Mononuclear cell (primary cell): Measurements from ENCODE around the gene CEP131. TPM values are rescaled to one million over a fixed set of nuclear protein-coding genes. Genes with fewer than 3 reads are reported as not detected.

Experiments
- H3K27me3 ChIP-seq: 2 replicates; pipeline ENCODE4 v1.6.0; 2011; ENCODE audit warnings: low read length, control low read depth; ENCODE audit not compliant: insufficient read depth
- H3K4me1 ChIP-seq: 2 replicates; pipeline ENCODE4 v1.5.1; 2011; ENCODE audit warnings: mild to moderate bottlenecking, low read length, control low read depth; ENCODE audit not compliant: insufficient read depth
- H3K4me3 ChIP-seq: 2 replicates; pipeline ENCODE4 v1.5.1; 2011; ENCODE audit warnings: mild to moderate bottlenecking, low read length, moderate library complexity
- H3K9me3 ChIP-seq: 2 replicates; pipeline ENCODE4 v1.5.1; 2011; ENCODE audit warnings: low read depth, mild to moderate bottlenecking, control low read depth, low read length
- total RNA-seq: library from RNA; depleted of rRNA; stranded (reverse); fragments of >200 nt; gene quantifications from one replicate; pipeline ENCODE4 v1.2.3, GENCODE V29; 2012

Gene CEP131
- total RNA-seq, 1 donor, result 4.8 TPM

GRCh38 chr17:81207610-81208581 is 14.9 kb downstream of the CEP131 start:
- no peaks in the 10 kb centered on the region for H3K4me1 ChIP-seq
- no peaks in the 10 kb centered on the region for H3K27me3 ChIP-seq
- H3K4me3 ChIP-seq, result no peak overlapping the region
- no peaks in the 10 kb centered on the region for H3K9me3 ChIP-seq

- no peaks in the 10 kb centered on the region for H3K4me1 ChIP-seq
- no peaks in the 10 kb centered on the region for H3K27me3 ChIP-seq
- no peaks in the 10 kb centered on the region for H3K9me3 ChIP-seq
- H3K4me3 ChIP-seq, result no peak overlapping the region
These were observed 16.1 kb downstream of the CEP131 start for GRCh38 chr17:81206657-81207056.

- Histone ChIP-seq H3K9me3 (no peaks in the 10 kb centered on the region), H3K27me3 (no peaks in the 10 kb centered on the region), H3K4me1 (no peaks in the 10 kb centered on the region), H3K4me3 (no peak overlapping the region)
These were observed 16.6 kb downstream of the CEP131 start for GRCh38 chr17:81206166-81206565.

- no peaks in the 10 kb centered on the region for H3K4me1 ChIP-seq
- H3K4me3 ChIP-seq, result no peak overlapping the region
- H3K27me3 ChIP-seq, result no peaks in the 10 kb centered on the region
- no peaks in the 10 kb centered on the region for H3K9me3 ChIP-seq
These were observed 18.2 kb downstream of the CEP131 start for GRCh38 chr17:81204578-81204977.

GRCh38 chr17:81203136-81203535 is 19.6 kb downstream of the CEP131 start:
- no peaks in the 10 kb centered on the region for H3K27me3 ChIP-seq
- H3K4me3 ChIP-seq, result no peak overlapping the region
- H3K4me1 ChIP-seq, result no peaks in the 10 kb centered on the region
- no peaks in the 10 kb centered on the region for H3K9me3 ChIP-seq

- Histone ChIP-seq H3K4me3 (no peak overlapping the region), H3K27me3 (no peaks in the 10 kb centered on the region), H3K9me3 (no peaks in the 10 kb centered on the region), H3K4me1 (no peaks in the 10 kb centered on the region)
These were observed 20.4 kb downstream of the CEP131 start for GRCh38 chr17:81202318-81202717.

GRCh38 chr17:81200695-81201580 is 21.8 kb downstream of the CEP131 start:
- Histone ChIP-seq H3K27me3 (no peaks in the 10 kb centered on the region), H3K9me3 (no peaks in the 10 kb centered on the region)

GRCh38 chr17:81200201-81200600 is 22.6 kb downstream of the CEP131 start:
- Histone ChIP-seq H3K4me3 (no peak overlapping the region), H3K9me3 (no peaks in the 10 kb centered on the region), H3K27me3 (no peaks in the 10 kb centered on the region), H3K4me1 (no peaks in the 10 kb centered on the region)

More at GRCh38 chr17:81200695-81201580, 21.8 kb downstream of the CEP131 start:
- Histone ChIP-seq H3K4me1 (no peaks in the 10 kb centered on the region), H3K4me3 (no peak overlapping the region)

GRCh38 chr17:81199482-81199830 is 23.3 kb downstream of the CEP131 start:
- no peaks in the 10 kb centered on the region for H3K27me3 ChIP-seq
- H3K4me3 ChIP-seq, result no peak overlapping the region

GRCh38 chr17:81198826-81199481 is 23.8 kb downstream of the CEP131 start:
- Histone ChIP-seq H3K27me3 (no peaks in the 10 kb centered on the region), H3K4me1 (no peaks in the 10 kb centered on the region), H3K4me3 (no peak overlapping the region), H3K9me3 (no peaks in the 10 kb centered on the region)

More at GRCh38 chr17:81199482-81199830, 23.3 kb downstream of the CEP131 start:
- H3K4me1 ChIP-seq, result no peaks in the 10 kb centered on the region
- H3K9me3 ChIP-seq, result no peaks in the 10 kb centered on the region

GRCh38 chr17:81197831-81198490 is 24.8 kb downstream of the CEP131 start:
- H3K9me3 ChIP-seq, result no peaks in the 10 kb centered on the region
- H3K4me3 ChIP-seq, result no peak overlapping the region
- H3K4me1 ChIP-seq, result no peaks in the 10 kb centered on the region
- H3K27me3 ChIP-seq, result no peaks in the 10 kb centered on the region

GRCh38 chr17:81197409-81197795 is 25.4 kb downstream of the CEP131 start:
- Histone ChIP-seq H3K27me3 (no peaks in the 10 kb centered on the region), H3K4me1 (no peaks in the 10 kb centered on the region), H3K4me3 (no peak overlapping the region), H3K9me3 (no peaks in the 10 kb centered on the region)

- H3K9me3 ChIP-seq, result no peaks in the 10 kb centered on the region
- no peaks in the 10 kb centered on the region for H3K27me3 ChIP-seq
- no peak overlapping the region for H3K4me3 ChIP-seq
These were observed 26.0 kb downstream of the CEP131 start for GRCh38 chr17:81196505-81197408.

More at GRCh38 chr17:81196505-81197408, 26.0 kb downstream of the CEP131 start:
- no peaks in the 10 kb centered on the region for H3K4me1 ChIP-seq
